WERI-Rb-1 (cell line): ENCODE measurements around the gene TNIK.

Experiments
- DNase-seq: peaks from one replicate; pipeline ENCODE4 v3.0.0-alpha.2; 2020
- H3K27ac ChIP-seq: fragments of 250-450 bp; sonication (Bioruptor Pico); 2 replicates; pipeline ENCODE4 v1.5.1; 2020; ENCODE audit warnings: mild to moderate bottlenecking, moderate library complexity
- H3K27me3 ChIP-seq: fragments of 250-450 bp; sonication (Bioruptor Pico); 2 replicates; pipeline ENCODE4 v1.5.1; 2021; ENCODE audit warnings: mild to moderate bottlenecking, low read depth, moderate library complexity; ENCODE audit not compliant: insufficient read depth, severe bottlenecking
- H3K36me3 ChIP-seq: fragments of 250-450 bp; sonication (Bioruptor Pico); 2 replicates; pipeline ENCODE4 v1.5.1; 2020; ENCODE audit warnings: mild to moderate bottlenecking, moderate library complexity
- H3K4me3 ChIP-seq: 2 replicates; pipeline ENCODE4 v1.5.1; 2011; ENCODE audit warnings: low read depth, mild to moderate bottlenecking, control low read depth, low read length
- H3K9me3 ChIP-seq: fragments of 250-450 bp; sonication (Bioruptor Pico); 2 replicates; pipeline ENCODE4 v1.5.1; 2021; ENCODE audit warnings: mild to moderate bottlenecking, moderate library complexity; ENCODE audit not compliant: severe bottlenecking
- CTCF ChIP-seq: IDR thresholded peaks from 2 replicates; pipeline ENCODE4 v1.5.1; 2011; ENCODE audit warnings: low read depth, mild to moderate bottlenecking, control low read depth, inconsistent platforms, low read length

Gene TNIK

GRCh38 chr3:171391432-171391831, 68.8 kb downstream of the TNIK start:
- TF ChIP-seq CTCF: no peak
- no peak overlapping the region for H3K4me3 ChIP-seq
- no peak overlapping the region for H3K27ac ChIP-seq
- H3K27me3 ChIP-seq: no peaks in the 10 kb centered on the region
- H3K9me3 ChIP-seq: no peaks in the 10 kb centered on the region
- no peaks in the 10 kb centered on the region for H3K36me3 ChIP-seq
- no peak for DNase-seq

- H3K27ac ChIP-seq: no peak overlapping the region
- H3K36me3 ChIP-seq: no peaks in the 10 kb centered on the region
- DNase-seq: no peak
- no peaks in the 10 kb centered on the region for H3K27me3 ChIP-seq
- no peak for TF ChIP-seq CTCF
- no peak overlapping the region for H3K4me3 ChIP-seq
- H3K9me3 ChIP-seq: no peaks in the 10 kb centered on the region
Measured at GRCh38 chr3:171390051-171390941, 69.9 kb downstream of the TNIK start.

GRCh38 chr3:171389491-171389890, 70.7 kb downstream of the TNIK start:
- Histone ChIP-seq H3K9me3 (no peaks in the 10 kb centered on the region), H3K27me3 (no peaks in the 10 kb centered on the region)
- no peak for DNase-seq

GRCh38 chr3:171388527-171388926, 71.7 kb downstream of the TNIK start:
- TF ChIP-seq CTCF: no peak
- no peak for DNase-seq
- Histone ChIP-seq H3K27ac (no peak overlapping the region), H3K27me3 (no peaks in the 10 kb centered on the region), H3K4me3 (no peak overlapping the region), H3K9me3 (no peaks in the 10 kb centered on the region), H3K36me3 (no peaks in the 10 kb centered on the region)

More at GRCh38 chr3:171389491-171389890, 70.7 kb downstream of the TNIK start:
- Histone ChIP-seq H3K27ac (no peak overlapping the region), H3K36me3 (no peaks in the 10 kb centered on the region), H3K4me3 (no peak overlapping the region)
- TF ChIP-seq CTCF: no peak

- no peak for TF ChIP-seq CTCF
- DNase-seq: no peak
- Histone ChIP-seq H3K27me3 (no peaks in the 10 kb centered on the region), H3K9me3 (no peaks in the 10 kb centered on the region), H3K4me3 (no peak overlapping the region), H3K36me3 (no peaks in the 10 kb centered on the region), H3K27ac (no peak overlapping the region)
Measured at GRCh38 chr3:171387062-171387461, 73.1 kb downstream of the TNIK start.

GRCh38 chr3:171385086-171385485, 75.1 kb downstream of the TNIK start:
- H3K27me3 ChIP-seq: no peaks in the 10 kb centered on the region
- H3K36me3 ChIP-seq: no peaks in the 10 kb centered on the region
- H3K9me3 ChIP-seq: no peaks in the 10 kb centered on the region
- TF ChIP-seq CTCF: no peak
- H3K27ac ChIP-seq: no peak overlapping the region
- no peak for DNase-seq
- no peak overlapping the region for H3K4me3 ChIP-seq
